AG04450 (cell line): ENCODE results near the gene CXCL10. TPM values are rescaled to one million over a fixed set of nuclear protein-coding genes. Genes with fewer than 3 reads are reported as not detected.
"Not testable (repeated sequence)": the region's sequence is repeated elsewhere in the genome, so short reads cannot be mapped to it uniquely, and the experiment has no call there.

Experiments
- CTCF ChIA-PET: fragments of 300-600, 350-600 bp; formaldehyde crosslinking; extraction: SDS; loops from one replicate; lab custom pipeline; 2022; ENCODE audit warnings: antibody characterized with exemption, inconsistent platforms; lab: Charles Lee
- POLR2A ChIA-PET: fragments of 350-600 bp; formaldehyde crosslinking; extraction: SDS; loops from one replicate; lab custom pipeline; 2021; ENCODE audit warnings: antibody characterized with exemption, inconsistent platforms; lab: Yijun Ruan, JAX
- DNase-seq: peaks from one replicate; pipeline ENCODE4 v3.0.0-alpha.2; 2011; ENCODE audit warnings: low read depth, low spot score
- H3K27ac ChIP-seq: one replicate; pipeline ENCODE4 v1.5.1; 2012; ENCODE audit warnings: low read depth, low read length, control low read depth
- H3K27me3 ChIP-seq: one replicate; pipeline ENCODE4 v1.6.0; 2012; ENCODE audit warnings: low read length; ENCODE audit not compliant: control insufficient read depth, insufficient read depth
- H3K4me3 ChIP-seq: 2 replicates; pipeline ENCODE4 v1.5.1; 2011; ENCODE audit warnings: mild to moderate bottlenecking, low read depth, low read length, control low read depth
- H3K9me3 ChIP-seq: 2 replicates; pipeline ENCODE4 v1.5.1; 2012; ENCODE audit warnings: low read length; ENCODE audit not compliant: control insufficient read depth, insufficient read depth
- polyA plus RNA-seq: library from polyadenylated mRNA; depleted of rRNA; stranded (reverse); fragments of >200 nt; gene quantifications from 2 replicates; pipeline ENCODE4 v1.2.3, GENCODE V29; 2011
- TF ChIP-seq, protein P1 (sequence below): IDR thresholded peaks from 2 replicates; pipeline ENCODE4 v1.5.1; 2011; ENCODE audit warnings: low read depth, low read length, control low read depth, inconsistent platforms

CXCL10 gene
- polyA plus RNA-seq, 1 experiment: 3.0 TPM

DNA sequence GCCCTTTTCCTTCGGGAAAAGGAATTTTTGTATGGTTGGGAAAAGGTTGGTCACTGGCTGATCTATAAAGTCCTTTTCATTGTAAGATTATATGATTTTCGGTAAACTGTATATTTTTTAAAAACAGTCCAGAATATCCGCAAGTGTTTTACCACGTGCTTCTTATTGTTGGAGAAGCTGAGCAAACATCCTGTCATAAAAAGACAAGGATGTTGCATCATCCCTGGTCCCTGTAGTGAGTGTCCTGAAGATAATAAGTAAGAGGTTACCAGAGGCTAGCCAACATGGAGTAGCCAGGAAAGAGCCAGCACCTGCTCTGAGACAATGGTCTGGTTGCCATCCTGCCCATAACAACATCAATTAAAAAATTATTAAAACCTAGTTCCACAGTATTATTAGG lies 21.1 kb downstream of the CXCL10 start:
- Histone ChIP-seq H3K27me3 (no peaks in the 10 kb centered on the region), H3K27ac (no peak overlapping the region), H3K4me3 (no peak overlapping the region), H3K9me3 (no peaks in the 10 kb centered on the region)
- no peak for DNase-seq
- ChIA-PET CTCF (interaction anchor here (1.0 kb wide), 1 partner anchor 59 kb away, joined by 3 read pairs; no protein-coding TSS in a partner anchor), POLR2A (no interaction called here)
- TF ChIP-seq, protein P1, sequence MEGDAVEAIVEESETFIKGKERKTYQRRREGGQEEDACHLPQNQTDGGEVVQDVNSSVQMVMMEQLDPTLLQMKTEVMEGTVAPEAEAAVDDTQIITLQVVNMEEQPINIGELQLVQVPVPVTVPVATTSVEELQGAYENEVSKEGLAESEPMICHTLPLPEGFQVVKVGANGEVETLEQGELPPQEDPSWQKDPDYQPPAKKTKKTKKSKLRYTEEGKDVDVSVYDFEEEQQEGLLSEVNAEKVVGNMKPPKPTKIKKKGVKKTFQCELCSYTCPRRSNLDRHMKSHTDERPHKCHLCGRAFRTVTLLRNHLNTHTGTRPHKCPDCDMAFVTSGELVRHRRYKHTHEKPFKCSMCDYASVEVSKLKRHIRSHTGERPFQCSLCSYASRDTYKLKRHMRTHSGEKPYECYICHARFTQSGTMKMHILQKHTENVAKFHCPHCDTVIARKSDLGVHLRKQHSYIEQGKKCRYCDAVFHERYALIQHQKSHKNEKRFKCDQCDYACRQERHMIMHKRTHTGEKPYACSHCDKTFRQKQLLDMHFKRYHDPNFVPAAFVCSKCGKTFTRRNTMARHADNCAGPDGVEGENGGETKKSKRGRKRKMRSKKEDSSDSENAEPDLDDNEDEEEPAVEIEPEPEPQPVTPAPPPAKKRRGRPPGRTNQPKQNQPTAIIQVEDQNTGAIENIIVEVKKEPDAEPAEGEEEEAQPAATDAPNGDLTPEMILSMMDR: no peak

DNA sequence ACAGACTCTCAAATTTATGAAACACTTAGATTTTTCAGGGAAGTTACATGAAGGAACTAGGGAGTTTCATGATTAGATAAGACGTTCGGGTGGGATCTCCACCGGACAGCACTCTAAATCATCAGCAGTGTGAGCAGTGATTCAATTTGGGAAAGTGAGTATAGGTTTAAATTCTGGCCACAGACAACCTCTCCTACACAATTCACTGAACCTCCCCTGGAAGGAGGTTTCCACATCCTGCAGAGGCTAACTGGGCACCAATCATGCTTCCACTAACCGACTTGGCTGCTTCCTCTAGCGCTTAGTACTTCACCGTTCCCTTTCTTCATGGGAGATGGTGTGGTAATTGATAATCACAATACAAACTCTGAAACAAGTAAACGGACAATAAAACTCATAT lies 21.6 kb downstream of the CXCL10 start:
- no peaks in the 10 kb centered on the region for H3K27me3 ChIP-seq
- no peak overlapping the region for H3K27ac ChIP-seq
- no peaks in the 10 kb centered on the region for H3K9me3 ChIP-seq
- POLR2A ChIA-PET: no interaction called here
- CTCF ChIA-PET: interaction anchor here (0.5 to 0.8 kb wide), 2 partner anchors 61 to 66 kb away, joined by 3 to 4 read pairs; no protein-coding TSS in a partner anchor
- TF ChIP-seq, protein P1: no peak
- no peak overlapping the region for H3K4me3 ChIP-seq
- DNase-seq: no peak

DNA sequence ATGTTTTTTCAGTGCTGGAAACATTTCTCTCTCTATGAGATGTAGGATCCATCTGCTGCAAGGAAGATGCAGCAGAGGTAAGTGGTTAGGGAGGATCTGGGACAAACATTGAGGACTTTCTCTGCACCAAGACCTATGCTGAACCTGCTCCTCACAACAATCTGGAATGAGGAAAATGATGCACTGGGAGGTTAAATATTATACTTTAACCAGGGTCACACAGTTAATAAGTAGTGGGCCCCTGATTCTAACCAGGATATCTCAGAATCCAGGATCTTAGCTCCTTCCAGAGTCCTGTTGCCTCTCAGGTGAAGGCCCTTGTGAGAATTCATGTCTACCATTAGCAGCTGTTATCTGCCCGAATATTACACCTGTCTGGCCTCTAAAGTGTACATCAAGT lies 23.0 kb downstream of the CXCL10 start:
- TF ChIP-seq, protein P1: no peak
- no peak for DNase-seq
- Histone ChIP-seq H3K9me3 (no peaks in the 10 kb centered on the region), H3K4me3 (no peak overlapping the region), H3K27me3 (no peaks in the 10 kb centered on the region), H3K27ac (no peak overlapping the region)
- POLR2A ChIA-PET: no interaction called here
- CTCF ChIA-PET: interaction anchor here (0.8 to 1.2 kb wide), 3 partner anchors 61 to 87 kb away, joined by 3 to 7 read pairs (median 3); no protein-coding TSS in a partner anchor

DNA sequence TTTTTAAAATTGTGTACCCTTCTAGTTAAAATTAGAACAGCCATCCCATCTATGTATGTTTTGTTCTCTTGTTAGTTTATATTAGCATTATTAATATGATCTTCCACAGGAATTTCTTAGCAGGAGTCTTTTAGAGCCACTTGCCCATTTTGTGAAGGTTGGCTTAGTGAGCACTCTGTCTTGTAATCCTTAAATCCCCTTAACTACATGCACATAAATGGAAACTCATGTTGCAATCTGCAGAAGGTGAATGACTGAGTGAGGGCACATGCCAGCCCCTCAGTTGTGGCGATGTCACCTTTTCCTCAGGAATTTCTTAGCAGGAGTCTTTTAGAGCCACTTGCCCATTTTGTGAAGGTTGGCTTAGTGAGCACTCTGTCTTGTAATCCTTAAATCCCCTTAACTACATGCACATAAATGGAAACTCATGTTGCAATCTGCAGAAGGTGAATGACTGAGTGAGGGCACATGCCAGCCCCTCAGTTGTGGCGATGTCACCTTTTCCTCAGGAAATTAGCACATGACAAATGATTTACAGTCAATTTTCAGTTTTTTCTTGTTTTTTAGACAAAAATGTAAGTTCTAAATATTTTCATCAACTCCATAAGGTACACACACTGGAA lies 24.7 kb downstream of the CXCL10 start:
- H3K9me3 ChIP-seq, H3K27me3 ChIP-seq, H3K27ac ChIP-seq, H3K4me3 ChIP-seq, DNase-seq, POLR2A ChIA-PET: not testable (repeated sequence)
- CTCF ChIA-PET: interaction anchor here (4.8 kb wide), 1 partner anchor 88 kb away, joined by 64 read pairs; no protein-coding TSS in a partner anchor

DNA sequence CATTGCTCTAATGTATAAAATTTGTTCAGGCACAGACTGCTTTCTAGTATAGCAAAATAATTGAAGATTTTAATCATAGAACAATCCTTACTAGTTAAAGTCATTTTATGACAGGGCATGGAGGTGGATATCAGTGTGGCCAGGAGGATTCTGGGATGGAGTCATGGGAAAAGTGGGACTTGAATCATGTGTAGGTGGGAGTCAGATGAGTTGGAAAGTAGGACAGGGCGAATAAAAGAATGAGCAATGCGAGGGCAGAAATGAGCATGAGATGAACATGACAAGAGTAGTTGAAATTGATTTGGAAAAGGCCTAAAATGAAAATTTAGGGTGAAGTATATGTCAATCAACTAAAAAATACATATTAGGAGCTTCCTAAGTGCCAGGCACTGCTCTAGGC lies 25.4 kb downstream of the CXCL10 start:
- Histone ChIP-seq H3K27me3 (no peaks in the 10 kb centered on the region), H3K27ac (no peak overlapping the region), H3K9me3 (no peaks in the 10 kb centered on the region), H3K4me3 (no peak overlapping the region)
- POLR2A ChIA-PET: no interaction called here
- CTCF ChIA-PET: interaction anchor here (0.5 to 4.8 kb wide), 3 partner anchors 65 to 1420 kb away, joined by 3 to 64 read pairs (median 41); no protein-coding TSS in a partner anchor
- TF ChIP-seq, protein P1: no peak
- DNase-seq: no peak
